OCI-LY7 (cell line): ENCODE data around the gene OSBPL3.

ENCODE experiments used
- CTCF ChIP-seq: fragments of 200-600 bp; sonication (generic); conservative IDR thresholded peaks from 2 replicates; pipeline ENCODE4 v1.5.1; 2014; ENCODE audit warnings: mild to moderate bottlenecking, antibody characterized with exemption, low read length, moderate library complexity, mixed read lengths
- EZH2phosphoT487 ChIP-seq: fragments of 200-600 bp; sonication (generic); IDR thresholded peaks from 2 replicates; pipeline ENCODE4 v1.6.1; 2018; ENCODE audit warnings: low read depth, borderline replicate concordance, mild to moderate bottlenecking, mixed run types, antibody characterized with exemption, low read length, moderate library complexity, mixed read lengths

DNA sequence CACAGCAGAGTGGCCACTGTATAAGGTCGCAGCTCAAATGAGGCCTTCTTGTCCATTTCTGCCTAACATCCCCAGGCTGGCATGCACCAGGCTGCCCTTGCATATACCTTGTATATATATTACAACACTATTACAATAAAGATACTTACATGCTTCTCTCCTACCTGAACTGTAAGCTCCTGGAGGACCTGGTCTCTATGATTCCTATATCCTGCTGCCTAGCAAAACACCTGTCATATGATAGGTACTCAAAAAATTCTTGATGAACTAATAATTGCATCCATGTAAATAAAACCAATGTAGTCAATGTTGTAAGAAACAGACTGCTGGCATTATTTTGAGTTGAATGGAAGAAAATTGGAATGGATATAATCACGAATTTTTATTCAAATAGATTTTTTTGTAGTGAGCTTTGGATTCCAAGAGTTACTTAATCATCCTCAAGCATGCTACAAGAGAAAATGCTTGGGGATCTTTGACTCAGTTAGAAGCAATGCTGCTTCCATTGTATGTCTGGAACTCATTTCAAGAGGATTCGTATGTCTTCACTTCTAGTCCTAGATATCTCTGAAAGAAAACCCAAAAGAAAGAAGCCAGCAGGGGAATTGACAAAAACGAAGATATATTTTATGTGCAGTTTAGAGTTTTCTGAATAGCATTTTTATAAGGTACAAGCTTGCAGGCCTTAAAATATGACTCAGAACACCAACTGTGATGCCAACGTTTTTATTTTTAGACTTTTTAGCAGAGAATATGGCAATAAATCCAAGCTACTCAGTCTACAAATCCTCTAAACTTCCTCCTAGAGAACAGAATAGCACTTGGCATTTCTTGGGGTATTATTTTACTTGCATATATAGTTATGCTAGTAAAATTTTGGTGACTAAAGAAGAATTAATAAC, 53.1 kb downstream of the OSBPL3 start:
- TF ChIP-seq CTCF (no peak), EZH2phosphoT487 (no peak)
